ENCODE measurements around the gene CTSW. TPM values are rescaled to one million over a fixed set of nuclear protein-coding genes. Genes with fewer than 3 reads are reported as not detected.
A peak's percentile ranks its signal among the peaks of the same experiment; 100 is the strongest.
"Not testable (repeated sequence)": the region's sequence is repeated elsewhere in the genome, so short reads cannot be mapped to it uniquely, and the experiment has no call there.

Gene CTSW
- total RNA-seq, 2 experiments from 2014 or later: not detected

- H3K4me1 ChIP-seq (ENCODE audit: insufficient read depth, low read length, poor library complexity, severe bottlenecking): peaks cover 49% of the 10 kb centered on the region
- CTCF ChIA-PET (ENCODE audit: unreplicated experiment); H3K9me2 ChIP-seq (ENCODE audit: insufficient read depth, low read length); H3K9me3 ChIP-seq (ENCODE audit: low read length); BruUV-seq (replicated peaks); H4K20me1 ChIP-seq (ENCODE audit: insufficient read depth, low read length); H3K36me3 ChIP-seq (ENCODE audit: insufficient read depth, low read length); H2AFZ ChIP-seq (ENCODE audit: low read length): not testable (repeated sequence)
- peaks cover 34% of the 10 kb centered on the region for H3K79me2 ChIP-seq (ENCODE audit: insufficient read depth, low read depth, low read length)
- POLR2A ChIA-PET: interaction anchor here (0.8 to 1.5 kb wide), 2 partner anchors 9 to 160 kb away, joined by 3 read pairs; partner anchors contain the start of gene SF3B2
- intact Hi-C loops (cut with micrococcal nuclease; ENCODE audit: unreplicated experiment): loop anchor here (5.0 kb wide), 2 partner anchors 110 to 160 kb away; partner anchors contain the start of genes BANF1, EIF1AD and SF3B2
- peak overlapping the region; percentile 86 for H3K27ac ChIP-seq (ENCODE audit: low read depth, low read length, poor library complexity, severe bottlenecking)
- H3K4me2 ChIP-seq (ENCODE audit: low read length): peak overlapping the region; percentile 97
- DNase-seq (ENCODE audit: low spot score): peak; percentile 59
- H3K4me3 ChIP-seq (ENCODE audit: low read depth, low read length, poor library complexity, severe bottlenecking): peak overlapping the region; percentile 93
- TF ChIP-seq, protein P1, sequence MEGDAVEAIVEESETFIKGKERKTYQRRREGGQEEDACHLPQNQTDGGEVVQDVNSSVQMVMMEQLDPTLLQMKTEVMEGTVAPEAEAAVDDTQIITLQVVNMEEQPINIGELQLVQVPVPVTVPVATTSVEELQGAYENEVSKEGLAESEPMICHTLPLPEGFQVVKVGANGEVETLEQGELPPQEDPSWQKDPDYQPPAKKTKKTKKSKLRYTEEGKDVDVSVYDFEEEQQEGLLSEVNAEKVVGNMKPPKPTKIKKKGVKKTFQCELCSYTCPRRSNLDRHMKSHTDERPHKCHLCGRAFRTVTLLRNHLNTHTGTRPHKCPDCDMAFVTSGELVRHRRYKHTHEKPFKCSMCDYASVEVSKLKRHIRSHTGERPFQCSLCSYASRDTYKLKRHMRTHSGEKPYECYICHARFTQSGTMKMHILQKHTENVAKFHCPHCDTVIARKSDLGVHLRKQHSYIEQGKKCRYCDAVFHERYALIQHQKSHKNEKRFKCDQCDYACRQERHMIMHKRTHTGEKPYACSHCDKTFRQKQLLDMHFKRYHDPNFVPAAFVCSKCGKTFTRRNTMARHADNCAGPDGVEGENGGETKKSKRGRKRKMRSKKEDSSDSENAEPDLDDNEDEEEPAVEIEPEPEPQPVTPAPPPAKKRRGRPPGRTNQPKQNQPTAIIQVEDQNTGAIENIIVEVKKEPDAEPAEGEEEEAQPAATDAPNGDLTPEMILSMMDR (conservative IDR thresholded peaks at IDR 0.05; ENCODE audit: low read length): peak; percentile 38; the same call in 1 of the 2 replicates
These were observed 12.5 kb downstream of the CTSW start for GRCh38 chr11:65892137-65892540.

DNA sequence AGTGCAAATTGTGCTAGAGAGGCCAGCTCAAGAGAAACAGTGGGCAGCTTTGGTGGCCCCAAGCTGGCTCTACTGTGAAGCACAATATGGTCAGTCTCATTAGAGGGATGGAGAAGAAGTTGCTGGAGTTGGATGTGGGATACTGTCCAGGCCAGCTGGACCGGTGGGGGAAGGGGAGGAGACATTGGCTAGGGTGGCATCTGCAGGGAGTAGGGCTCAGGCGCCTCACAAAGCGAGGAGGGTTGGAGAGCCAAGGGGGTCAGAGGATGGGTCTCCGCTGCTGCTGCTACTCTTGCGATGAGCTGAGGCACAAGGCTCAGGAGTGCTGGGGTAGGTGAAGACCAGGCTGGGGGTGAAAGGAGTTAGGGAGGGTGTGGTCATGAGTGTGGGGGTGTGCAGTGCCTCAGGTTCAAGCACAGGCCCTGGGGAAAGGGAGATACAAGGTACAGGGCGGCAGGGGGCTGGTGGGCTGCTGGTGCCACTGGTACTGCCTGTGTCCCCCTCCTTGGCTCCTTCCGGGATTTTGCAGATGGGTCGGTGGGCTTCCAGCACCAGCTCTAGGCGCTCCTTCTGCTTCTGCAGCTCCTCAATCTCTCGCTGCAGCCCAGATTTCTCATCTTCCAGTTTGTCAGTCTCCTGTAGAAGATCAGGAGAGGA lies 13.2 kb downstream of the CTSW start:
- no TSS peak for BruUV-seq (replicated peaks)
- H3K27ac ChIP-seq (ENCODE audit: low read depth, low read length, poor library complexity, severe bottlenecking): peak overlapping the region; percentile 86
- peaks cover 42% of the 10 kb centered on the region for H3K4me1 ChIP-seq (ENCODE audit: insufficient read depth, low read length, poor library complexity, severe bottlenecking)
- intact Hi-C loops (cut with micrococcal nuclease; ENCODE audit: unreplicated experiment): loop anchor here (5.0 kb wide), 2 partner anchors 110 to 160 kb away; partner anchors contain the start of genes BANF1, EIF1AD and SF3B2
- H3K9me2 ChIP-seq (ENCODE audit: insufficient read depth, low read length): no peaks in the 10 kb centered on the region
- TF ChIP-seq, protein P1 (conservative IDR thresholded peaks at IDR 0.05; ENCODE audit: low read length): no peak
- TF ChIP-seq EZH2phosphoT487 (IDR thresholded peaks at IDR 0.05; ENCODE audit: borderline replicate concordance, low read depth, low read length): no peak
- H3K4me3 ChIP-seq (ENCODE audit: low read depth, low read length, poor library complexity, severe bottlenecking): peak overlapping the region; percentile 93
- H3K36me3 ChIP-seq (ENCODE audit: insufficient read depth, low read length): peaks cover 5% of the 10 kb centered on the region; the same call in 1 of the 2 replicates
- ChIA-PET POLR2A (interaction anchor here (0.6 to 0.7 kb wide), 3 partner anchors 9 to 1236 kb away, joined by 3 to 4 read pairs (median 3); no protein-coding TSS in a partner anchor), CTCF (ENCODE audit: unreplicated experiment) (no interaction called here)
- no peak for DNase-seq (ENCODE audit: low spot score)
- peaks cover 5% of the 10 kb centered on the region; the same call in 1 of the 2 replicates for H4K20me1 ChIP-seq (ENCODE audit: insufficient read depth, low read length)
- peaks cover 27% of the 10 kb centered on the region for H3K79me2 ChIP-seq (ENCODE audit: insufficient read depth, low read depth, low read length)
- no peak overlapping the region for H2AFZ ChIP-seq (ENCODE audit: low read length)
- no peaks in the 10 kb centered on the region for H3K9me3 ChIP-seq (ENCODE audit: low read length)
- peak overlapping the region; percentile 97 for H3K4me2 ChIP-seq (ENCODE audit: low read length)
